ENCODE data around the gene PPARG.

- TF ChIP-seq CTCF (IDR thresholded peaks at IDR 0.05; ENCODE audit: low read length) (no peak), EZH2 (IDR thresholded peaks at IDR 0.05; ENCODE audit: borderline replicate concordance, low read length) (no peak)
Measured at GRCh38 chr3:12470680-12471079, 181.8 kb downstream of the PPARG start.
